SK-N-SH (cell line): ENCODE results near the gene CTBP2. TPM values are rescaled to one million over a fixed set of nuclear protein-coding genes. Genes with fewer than 3 reads are reported as not detected.

Experiments used
- CTCF ChIA-PET: fragments of 300-600, 350-600 bp; formaldehyde crosslinking; extraction: SDS; loops from one replicate; lab custom pipeline; 2021; lab: Yijun Ruan, JAX
- POLR2A ChIA-PET: fragments of 350-600 bp; sonication (Branson Sonifier 250); formaldehyde crosslinking; extraction: SDS; loops from one replicate; lab custom pipeline; 2020; ENCODE audit warnings: antibody characterized with exemption, inconsistent platforms; lab: Yijun Ruan, JAX
- DNase-seq: peaks from one replicate; pipeline ENCODE4 v3.0.0; 2012
- H2AFZ ChIP-seq: fragments of 200-600 bp; sonication (generic); 2 replicates; pipeline ENCODE4 v1.8.1; 2016; ENCODE audit warnings: antibody characterized with exemption, mild to moderate bottlenecking, low read depth
- H3F3A ChIP-seq: fragments of 200-600 bp; sonication (generic); replicated peaks from 2 replicates; pipeline ENCODE3; 2016; ENCODE audit warnings: antibody characterized with exemption, mild to moderate bottlenecking; ENCODE audit not compliant: insufficient read depth
- H3K27ac ChIP-seq, 2 experiments: fragments of 200-500 bp in 1 of 2; fragments of 200-600 bp in 1 of 2; sonication (Bioruptor generic) in 1 of 2; sonication (generic), shearing (Covaris generic) in 1 of 2; 2 replicates each; pipeline versions ENCODE4 v1.5.1 to v1.6.1; 2014 to 2016; ENCODE audit warnings: low read depth in 2 of 2, inconsistent platforms in 1 of 2, low read length in 1 of 2, mild to moderate bottlenecking in 1 of 2, mixed read lengths in 1 of 2
- H3K27me3 ChIP-seq: fragments of 200-600 bp; sonication (generic), shearing (Covaris generic); 2 replicates; pipeline ENCODE4 v1.6.1; 2016; ENCODE audit warnings: mixed run types; ENCODE audit not compliant: insufficient read depth
- H3K36me3 ChIP-seq, 2 experiments: fragments of 200-500 bp in 1 of 2; fragments of 200-600 bp in 1 of 2; sonication (Bioruptor generic) in 1 of 2; sonication (generic) in 1 of 2; replicated peaks in 1 of 2; 2 replicates each; pipeline versions ENCODE3 to v1.5.1; 2014 to 2016; ENCODE audit warnings: low read length in 1 of 2, mild to moderate bottlenecking in 1 of 2; ENCODE audit not compliant: insufficient read depth in 2 of 2, control insufficient read depth in 1 of 2
- H3K4me1 ChIP-seq, 2 experiments: fragments of 200-500 bp in 1 of 2; fragments of 200-600 bp in 1 of 2; sonication (Bioruptor generic) in 1 of 2; sonication (generic), shearing (Covaris generic) in 1 of 2; 2 replicates each; pipeline versions ENCODE4 v1.5.1 to v1.6.1; 2014 to 2016; ENCODE audit warnings: low read depth in 1 of 2, low read length in 1 of 2, mixed run types in 1 of 2; ENCODE audit not compliant: insufficient read depth in 2 of 2, control insufficient read depth in 1 of 2
- H3K4me2 ChIP-seq: fragments of 200-600 bp; sonication (generic), shearing (Covaris generic); 2 replicates; pipeline ENCODE4 v1.6.1; 2017; ENCODE audit warnings: mixed run types
- H3K4me3 ChIP-seq, 2 experiments: fragments of 200-500 bp in 1 of 2; fragments of 200-600 bp in 1 of 2; sonication (Bioruptor generic) in 1 of 2; sonication (generic), shearing (Covaris generic) in 1 of 2; 2 replicates each; pipeline versions ENCODE4 v1.5.1 to v1.8.1; 2014 to 2016; ENCODE audit warnings: low read depth in 2 of 2, inconsistent platforms in 1 of 2, low read length in 1 of 2, mild to moderate bottlenecking in 1 of 2, mixed read lengths in 1 of 2, moderate library complexity in 1 of 2
- H3K79me2 ChIP-seq: fragments of 200-600 bp; sonication (generic); 2 replicates; pipeline ENCODE4 v1.8.1; 2017; ENCODE audit warnings: mild to moderate bottlenecking; ENCODE audit not compliant: insufficient read depth
- H3K9ac ChIP-seq: fragments of 200-600 bp; sonication (generic); 2 replicates; pipeline ENCODE4 v1.6.1; 2017; ENCODE audit warnings: mixed run types
- H3K9me2 ChIP-seq: fragments of 200-600 bp; sonication (generic); 2 replicates; pipeline ENCODE4 v1.6.1; 2017; ENCODE audit warnings: mixed run types
- H3K9me3 ChIP-seq: fragments of 200-600 bp; sonication (generic); 2 replicates; pipeline ENCODE4 v1.6.1; 2017; ENCODE audit warnings: mixed run types, mild to moderate bottlenecking, moderate library complexity
- H4K20me1 ChIP-seq: fragments of 200-600 bp; sonication (generic); 2 replicates; pipeline ENCODE4 v1.6.1; 2017; ENCODE audit warnings: mild to moderate bottlenecking, mixed run types; ENCODE audit not compliant: insufficient read depth
- ELF1 ChIP-seq: IDR thresholded peaks from 2 replicates; pipeline ENCODE4 v1.4.0; 2012
- EZH2phosphoT487 ChIP-seq: fragments of 200-600 bp; sonication (generic); IDR thresholded peaks from 2 replicates; pipeline ENCODE4 v1.6.1; 2017; ENCODE audit warnings: low read depth, mixed run types, mild to moderate bottlenecking, antibody characterized with exemption, moderate library complexity, borderline replicate concordance
- FOSL2 ChIP-seq: IDR thresholded peaks from 2 replicates; pipeline ENCODE4 v1.4.0; 2012; ENCODE audit warnings: low read depth, mild to moderate bottlenecking, moderate library complexity, borderline replicate concordance
- IRF3 ChIP-seq: fragments of 150-350 bp; IDR thresholded peaks from 2 replicates; pipeline ENCODE4 v1.6.1; 2016; ENCODE audit warnings: mild to moderate bottlenecking, low read depth, low read length
- MEF2A ChIP-seq: IDR thresholded peaks from 2 replicates; pipeline ENCODE4 v1.4.0; 2012; ENCODE audit warnings: low read depth, borderline replicate concordance
- MXI1 ChIP-seq: IDR thresholded peaks from 2 replicates; pipeline ENCODE4 v1.6.1; 2012; ENCODE audit warnings: mild to moderate bottlenecking, low read depth, low read length, improper control_type of control experiment
- NRF1 ChIP-seq: IDR thresholded peaks from 2 replicates; pipeline ENCODE4 v1.6.1; 2012; ENCODE audit warnings: low read depth, mild to moderate bottlenecking, low read length
- PBX3 ChIP-seq: IDR thresholded peaks from 2 replicates; pipeline ENCODE4; 2012
- RAD21 ChIP-seq: IDR thresholded peaks from 2 replicates; pipeline ENCODE4 v1.6.1; 2012; ENCODE audit warnings: mild to moderate bottlenecking, low read length
- RXRA ChIP-seq: IDR thresholded peaks from 2 replicates; pipeline ENCODE4 v1.4.0; 2012; ENCODE audit warnings: low read depth, mild to moderate bottlenecking, borderline replicate concordance
- SIN3A ChIP-seq: IDR thresholded peaks from 2 replicates; pipeline ENCODE4 v1.6.1; 2012; ENCODE audit warnings: low read depth, mild to moderate bottlenecking, low read length, moderate library complexity, borderline replicate concordance
- USF1 ChIP-seq: IDR thresholded peaks from 2 replicates; pipeline ENCODE4 v1.4.0; 2012; ENCODE audit warnings: low read depth, borderline replicate concordance
- USF2 ChIP-seq: fragments of 150-350 bp; IDR thresholded peaks from 2 replicates; pipeline ENCODE4 v1.6.1; 2017; ENCODE audit warnings: antibody characterized with exemption, low read length, low read depth, borderline replicate concordance
- WGBS: methylation state at CpG from one replicate; pipeline ENCODE4 v1.1.6; 2017; ENCODE audit warnings: low lambda C conversion rate; 5-methylcytosine and 5-hydroxymethylcytosine counted together
- polyA plus RNA-seq, 3 experiments: library from polyadenylated mRNA; depleted of rRNA; stranded (reverse); fragments of >200 nt; gene quantifications; 2 replicates each; pipeline ENCODE4 v1.2.3, GENCODE V29; 2012
- TF ChIP-seq, protein P1 (sequence below): IDR thresholded peaks from 2 replicates; pipeline ENCODE4 v1.4.0; 2012; ENCODE audit warnings: low read depth, borderline replicate concordance
- TF ChIP-seq, protein P2 (sequence below): IDR thresholded peaks from 2 replicates; pipeline ENCODE4 v1.6.1; 2012; ENCODE audit warnings: mild to moderate bottlenecking, low read depth, low read length, moderate library complexity

Gene CTBP2
- polyA plus RNA-seq, 1 of the 3 experiments (the other 2 are of a cell fraction), result 69.7 TPM

DNA sequence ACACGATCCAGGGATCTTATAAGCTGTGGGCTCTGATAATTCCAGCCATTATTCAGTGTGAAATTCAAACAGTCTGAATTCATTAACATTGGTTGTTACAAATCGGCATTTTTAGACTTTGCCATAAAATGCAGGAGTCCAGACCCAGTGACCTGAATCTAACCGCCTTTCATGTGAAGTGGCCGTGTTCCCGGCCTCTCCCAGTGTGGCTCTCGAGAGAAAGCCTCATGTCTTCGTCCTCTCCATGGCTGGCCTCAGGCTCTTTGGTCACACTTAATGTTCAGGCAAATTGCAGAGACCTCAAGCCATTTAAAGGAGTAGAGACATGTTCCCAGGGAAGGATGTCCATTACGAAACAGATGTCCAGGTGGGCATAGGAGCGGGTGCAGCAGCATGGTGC is 59.3 kb downstream of the CTBP2 start:
- Histone ChIP-seq H3K36me3 (peaks cover 0 to 18% of the 10 kb centered on the region in 2 experiments), H4K20me1 (peaks cover 93% of the 10 kb centered on the region), H3K4me2 (no peak overlapping the region), H2AFZ (no peak overlapping the region), H3K9me3 (no peaks in the 10 kb centered on the region), H3F3A (no peaks in the 10 kb centered on the region), H3K27me3 (no peaks in the 10 kb centered on the region), H3K79me2 (peaks cover 97% of the 10 kb centered on the region), H3K9me2 (no peaks in the 10 kb centered on the region), H3K4me3 (no peak overlapping the region), H3K9ac (no peak overlapping the region), H3K4me1 (peaks cover 4 to 23% of the 10 kb centered on the region in 2 experiments; a peak in 1 of 4 replicates), H3K27ac (no peak overlapping the region)
- TF ChIP-seq MXI1 (no peak), SIN3A (no peak), EZH2phosphoT487 (no peak), ELF1 (no peak), PBX3 (no peak), USF1 (no peak), NRF1 (no peak), IRF3 (no peak), FOSL2 (no peak), RAD21 (no peak), USF2 (no peak), MEF2A (no peak), RXRA (no peak)
- TF ChIP-seq, protein P1, sequence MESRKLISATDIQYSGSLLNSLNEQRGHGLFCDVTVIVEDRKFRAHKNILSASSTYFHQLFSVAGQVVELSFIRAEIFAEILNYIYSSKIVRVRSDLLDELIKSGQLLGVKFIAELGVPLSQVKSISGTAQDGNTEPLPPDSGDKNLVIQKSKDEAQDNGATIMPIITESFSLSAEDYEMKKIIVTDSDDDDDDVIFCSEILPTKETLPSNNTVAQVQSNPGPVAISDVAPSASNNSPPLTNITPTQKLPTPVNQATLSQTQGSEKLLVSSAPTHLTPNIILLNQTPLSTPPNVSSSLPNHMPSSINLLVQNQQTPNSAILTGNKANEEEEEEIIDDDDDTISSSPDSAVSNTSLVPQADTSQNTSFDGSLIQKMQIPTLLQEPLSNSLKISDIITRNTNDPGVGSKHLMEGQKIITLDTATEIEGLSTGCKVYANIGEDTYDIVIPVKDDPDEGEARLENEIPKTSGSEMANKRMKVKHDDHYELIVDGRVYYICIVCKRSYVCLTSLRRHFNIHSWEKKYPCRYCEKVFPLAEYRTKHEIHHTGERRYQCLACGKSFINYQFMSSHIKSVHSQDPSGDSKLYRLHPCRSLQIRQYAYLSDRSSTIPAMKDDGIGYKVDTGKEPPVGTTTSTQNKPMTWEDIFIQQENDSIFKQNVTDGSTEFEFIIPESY, result no peak
- TF ChIP-seq, protein P2, sequence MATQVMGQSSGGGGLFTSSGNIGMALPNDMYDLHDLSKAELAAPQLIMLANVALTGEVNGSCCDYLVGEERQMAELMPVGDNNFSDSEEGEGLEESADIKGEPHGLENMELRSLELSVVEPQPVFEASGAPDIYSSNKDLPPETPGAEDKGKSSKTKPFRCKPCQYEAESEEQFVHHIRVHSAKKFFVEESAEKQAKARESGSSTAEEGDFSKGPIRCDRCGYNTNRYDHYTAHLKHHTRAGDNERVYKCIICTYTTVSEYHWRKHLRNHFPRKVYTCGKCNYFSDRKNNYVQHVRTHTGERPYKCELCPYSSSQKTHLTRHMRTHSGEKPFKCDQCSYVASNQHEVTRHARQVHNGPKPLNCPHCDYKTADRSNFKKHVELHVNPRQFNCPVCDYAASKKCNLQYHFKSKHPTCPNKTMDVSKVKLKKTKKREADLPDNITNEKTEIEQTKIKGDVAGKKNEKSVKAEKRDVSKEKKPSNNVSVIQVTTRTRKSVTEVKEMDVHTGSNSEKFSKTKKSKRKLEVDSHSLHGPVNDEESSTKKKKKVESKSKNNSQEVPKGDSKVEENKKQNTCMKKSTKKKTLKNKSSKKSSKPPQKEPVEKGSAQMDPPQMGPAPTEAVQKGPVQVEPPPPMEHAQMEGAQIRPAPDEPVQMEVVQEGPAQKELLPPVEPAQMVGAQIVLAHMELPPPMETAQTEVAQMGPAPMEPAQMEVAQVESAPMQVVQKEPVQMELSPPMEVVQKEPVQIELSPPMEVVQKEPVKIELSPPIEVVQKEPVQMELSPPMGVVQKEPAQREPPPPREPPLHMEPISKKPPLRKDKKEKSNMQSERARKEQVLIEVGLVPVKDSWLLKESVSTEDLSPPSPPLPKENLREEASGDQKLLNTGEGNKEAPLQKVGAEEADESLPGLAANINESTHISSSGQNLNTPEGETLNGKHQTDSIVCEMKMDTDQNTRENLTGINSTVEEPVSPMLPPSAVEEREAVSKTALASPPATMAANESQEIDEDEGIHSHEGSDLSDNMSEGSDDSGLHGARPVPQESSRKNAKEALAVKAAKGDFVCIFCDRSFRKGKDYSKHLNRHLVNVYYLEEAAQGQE, result no peak
- DNase-seq, result no peak
- WGBS, result 98% methylated on average over 9 of the region's 9 CpGs
- ChIA-PET POLR2A (no interaction called here), CTCF (no interaction called here)
